BJ (cell line): ENCODE results near the gene CNTN5. TPM values are rescaled to one million over a fixed set of nuclear protein-coding genes. Genes with fewer than 3 reads are reported as not detected.

Experiments
- CTCF ChIA-PET: fragments of 350-600 bp; formaldehyde crosslinking; extraction: SDS; loops from one replicate; lab custom pipeline; 2021; ENCODE audit warnings: antibody characterized with exemption, inconsistent platforms; lab: Yijun Ruan, JAX
- POLR2A ChIA-PET: fragments of 300-600 bp; sonication (Branson Sonifier 250); formaldehyde crosslinking; extraction: SDS; loops from one replicate; lab custom pipeline; 2021; ENCODE audit warnings: antibody characterized with exemption; lab: Charles Lee
- DNase-seq: peaks from one replicate; pipeline ENCODE4 v3.0.0-alpha.2; 2011; ENCODE audit warnings: low read depth
- H3K27me3 ChIP-seq: 2 replicates; pipeline ENCODE4 v1.6.0; 2011; ENCODE audit warnings: low read length; ENCODE audit not compliant: control insufficient read depth, insufficient read depth
- H3K36me3 ChIP-seq: 2 replicates; pipeline ENCODE4 v1.5.1; 2011; ENCODE audit warnings: low read length; ENCODE audit not compliant: control insufficient read depth, insufficient read depth
- H3K4me3 ChIP-seq: 2 replicates; pipeline ENCODE4 v1.5.1; 2011; ENCODE audit warnings: low read depth, mild to moderate bottlenecking, control low read depth, low read length
- polyA plus RNA-seq: library from polyadenylated mRNA; depleted of rRNA; stranded (reverse); fragments of >200 nt; gene quantifications from 2 replicates; pipeline ENCODE4 v1.2.3, GENCODE V29; 2011
- TF ChIP-seq, protein P1 (sequence below): IDR thresholded peaks from 2 replicates; pipeline ENCODE4 v1.5.1; 2011; ENCODE audit warnings: low read depth, mild to moderate bottlenecking, control low read depth, inconsistent platforms, low read length, moderate library complexity; ENCODE audit not compliant: insufficient read depth

The CNTN5 gene
- polyA plus RNA-seq, 1 experiment, result not detected

DNA sequence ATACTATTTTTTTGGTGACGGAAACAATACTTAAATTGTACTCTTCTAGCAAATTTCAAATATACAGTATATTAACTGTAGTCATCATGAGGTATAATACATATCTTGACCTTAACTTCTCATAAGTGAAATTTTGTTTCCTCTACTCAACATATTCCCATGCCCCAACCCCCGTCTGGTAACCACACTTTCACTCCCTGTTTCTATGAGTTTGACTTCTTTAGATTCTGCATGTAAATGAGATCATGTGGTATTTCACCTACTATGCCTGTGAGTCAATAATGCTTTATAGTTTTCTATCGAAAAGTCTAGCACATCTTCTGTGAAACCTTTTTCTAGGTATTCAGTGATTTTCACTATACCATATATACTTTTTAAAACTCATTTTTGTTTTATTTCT is 663.2 kb downstream of the CNTN5 start:
- ChIA-PET CTCF (no interaction called here), POLR2A (no interaction called here)
- Histone ChIP-seq H3K36me3 (no peaks in the 10 kb centered on the region), H3K4me3 (no peak overlapping the region), H3K27me3 (no peaks in the 10 kb centered on the region)
- TF ChIP-seq, protein P1, sequence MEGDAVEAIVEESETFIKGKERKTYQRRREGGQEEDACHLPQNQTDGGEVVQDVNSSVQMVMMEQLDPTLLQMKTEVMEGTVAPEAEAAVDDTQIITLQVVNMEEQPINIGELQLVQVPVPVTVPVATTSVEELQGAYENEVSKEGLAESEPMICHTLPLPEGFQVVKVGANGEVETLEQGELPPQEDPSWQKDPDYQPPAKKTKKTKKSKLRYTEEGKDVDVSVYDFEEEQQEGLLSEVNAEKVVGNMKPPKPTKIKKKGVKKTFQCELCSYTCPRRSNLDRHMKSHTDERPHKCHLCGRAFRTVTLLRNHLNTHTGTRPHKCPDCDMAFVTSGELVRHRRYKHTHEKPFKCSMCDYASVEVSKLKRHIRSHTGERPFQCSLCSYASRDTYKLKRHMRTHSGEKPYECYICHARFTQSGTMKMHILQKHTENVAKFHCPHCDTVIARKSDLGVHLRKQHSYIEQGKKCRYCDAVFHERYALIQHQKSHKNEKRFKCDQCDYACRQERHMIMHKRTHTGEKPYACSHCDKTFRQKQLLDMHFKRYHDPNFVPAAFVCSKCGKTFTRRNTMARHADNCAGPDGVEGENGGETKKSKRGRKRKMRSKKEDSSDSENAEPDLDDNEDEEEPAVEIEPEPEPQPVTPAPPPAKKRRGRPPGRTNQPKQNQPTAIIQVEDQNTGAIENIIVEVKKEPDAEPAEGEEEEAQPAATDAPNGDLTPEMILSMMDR, result no peak
- no peak for DNase-seq

DNA sequence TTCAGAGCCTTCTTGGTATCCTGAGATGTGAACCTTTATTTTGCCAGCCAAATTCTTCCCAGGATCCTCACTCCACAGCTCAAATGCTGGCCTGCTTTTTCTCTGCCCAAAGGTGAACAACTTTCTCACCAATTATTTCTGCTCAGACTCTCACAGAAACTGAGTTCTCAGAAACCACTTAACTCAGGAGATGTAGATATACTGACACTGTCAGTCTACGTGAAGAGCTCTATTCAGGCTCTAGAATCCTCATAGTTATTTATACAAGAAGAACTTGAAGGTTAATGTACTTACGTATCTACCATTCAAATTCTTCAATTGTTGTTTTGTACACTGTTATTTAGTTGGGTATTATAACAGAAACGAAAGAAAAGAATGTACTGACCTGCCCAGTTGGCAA is 666.1 kb downstream of the CNTN5 start:
- Histone ChIP-seq H3K27me3 (no peaks in the 10 kb centered on the region), H3K4me3 (no peak overlapping the region), H3K36me3 (no peaks in the 10 kb centered on the region)
- no peak for DNase-seq
- CTCF ChIA-PET, result no interaction called here
- TF ChIP-seq, protein P1, result no peak
- POLR2A ChIA-PET, result no interaction called here

DNA sequence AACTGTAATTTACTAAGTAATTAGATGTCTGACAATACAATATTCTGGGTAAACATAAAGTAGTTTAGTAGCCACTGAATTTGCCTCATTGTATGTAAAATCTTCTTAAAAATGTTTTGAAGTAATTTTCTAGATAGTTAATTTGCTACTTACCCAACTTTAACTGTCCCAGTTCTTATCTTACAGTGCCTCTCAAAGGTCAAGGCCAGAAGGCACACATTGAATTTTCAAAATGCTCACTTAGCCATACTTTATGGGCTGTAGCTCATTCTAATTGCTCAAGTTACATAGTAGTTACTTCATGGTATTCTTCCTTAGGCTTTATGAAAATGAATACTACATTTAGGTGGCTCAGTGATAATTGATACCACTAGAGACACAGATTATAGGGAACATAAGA is 666.6 kb downstream of the CNTN5 start:
- Histone ChIP-seq H3K4me3 (no peak overlapping the region), H3K36me3 (no peaks in the 10 kb centered on the region), H3K27me3 (no peaks in the 10 kb centered on the region)
- CTCF ChIA-PET, result no interaction called here
- DNase-seq, result no peak
- TF ChIP-seq, protein P1, result no peak
- POLR2A ChIA-PET, result no interaction called here

DNA sequence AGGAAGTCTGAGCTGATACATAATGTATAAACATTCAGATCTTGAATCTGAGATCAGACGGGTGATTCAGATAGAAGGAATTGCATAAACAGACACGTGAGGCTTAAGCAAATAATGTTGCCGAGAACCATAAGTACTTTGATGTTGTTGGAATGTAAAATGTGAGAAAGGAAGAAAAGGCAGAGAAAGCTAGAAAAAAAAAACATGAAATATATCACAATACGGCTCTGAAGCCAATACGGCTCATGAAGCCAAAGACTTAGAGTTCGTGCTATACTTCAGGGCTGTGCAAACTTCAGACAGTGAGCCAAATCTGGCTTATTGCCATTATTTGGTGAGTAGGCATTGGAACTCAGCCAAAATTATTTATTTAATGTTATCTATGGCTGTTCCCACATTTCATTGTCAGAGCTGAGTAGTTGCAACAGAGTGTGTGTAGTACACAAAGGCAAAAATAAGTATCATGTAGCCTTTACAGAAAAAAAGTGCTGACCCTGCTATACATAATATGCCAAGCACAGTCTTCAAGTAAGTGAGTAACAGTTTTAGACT is 673.3 kb downstream of the CNTN5 start:
- Histone ChIP-seq H3K4me3 (no peak overlapping the region), H3K27me3 (no peaks in the 10 kb centered on the region), H3K36me3 (no peaks in the 10 kb centered on the region)
- no peak for DNase-seq
- TF ChIP-seq, protein P1, result no peak
- ChIA-PET CTCF (no interaction called here), POLR2A (no interaction called here)

DNA sequence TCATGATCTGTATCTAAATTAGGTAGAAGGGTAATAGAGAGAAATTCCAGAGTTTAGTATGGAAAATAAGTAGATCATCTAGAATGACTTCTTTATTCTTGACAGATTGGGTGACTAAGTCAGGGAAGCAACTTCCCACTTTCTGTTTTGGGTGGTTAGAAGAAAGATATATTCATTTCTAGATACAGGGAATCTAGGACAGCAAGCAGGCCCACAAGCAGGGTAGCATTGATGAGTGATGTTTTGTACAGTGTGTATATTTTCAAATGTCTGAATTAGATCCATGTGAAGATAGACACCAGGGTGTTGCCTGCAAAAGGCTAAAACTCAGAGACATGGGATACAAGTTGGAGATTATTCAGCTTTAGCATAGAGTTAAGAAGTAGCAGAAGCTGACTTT is 674.4 kb downstream of the CNTN5 start:
- no peak for DNase-seq
- ChIA-PET CTCF (no interaction called here), POLR2A (no interaction called here)
- no peak overlapping the region for H3K4me3 ChIP-seq
- TF ChIP-seq, protein P1, result no peak
- H3K36me3 ChIP-seq, result no peaks in the 10 kb centered on the region
- no peaks in the 10 kb centered on the region for H3K27me3 ChIP-seq
